SK-N-SH (cell line): Measurements from ENCODE around the gene C12orf56. TPM values are rescaled to one million over a fixed set of nuclear protein-coding genes. Genes with fewer than 3 reads are reported as not detected.

ENCODE experiments used
- CTCF ChIA-PET: fragments of 300-600, 350-600 bp; formaldehyde crosslinking; extraction: SDS; loops from one replicate; lab custom pipeline; 2021; lab: Yijun Ruan, JAX
- POLR2A ChIA-PET: fragments of 350-600 bp; sonication (Branson Sonifier 250); formaldehyde crosslinking; extraction: SDS; loops from one replicate; lab custom pipeline; 2020; ENCODE audit warnings: antibody characterized with exemption, inconsistent platforms; lab: Yijun Ruan, JAX
- DNase-seq: peaks from one replicate; pipeline ENCODE4 v3.0.0; 2012
- H2AFZ ChIP-seq: fragments of 200-600 bp; sonication (generic); 2 replicates; pipeline ENCODE4 v1.8.1; 2016; ENCODE audit warnings: antibody characterized with exemption, mild to moderate bottlenecking, low read depth
- H3F3A ChIP-seq: fragments of 200-600 bp; sonication (generic); replicated peaks from 2 replicates; pipeline ENCODE3; 2016; ENCODE audit warnings: antibody characterized with exemption, mild to moderate bottlenecking; ENCODE audit not compliant: insufficient read depth
- H3K27ac ChIP-seq, 2 experiments: fragments of 200-500 bp in 1 of 2; fragments of 200-600 bp in 1 of 2; sonication (Bioruptor generic) in 1 of 2; sonication (generic), shearing (Covaris generic) in 1 of 2; 2 replicates each; pipeline versions ENCODE4 v1.5.1 to v1.6.1; 2014 to 2016; ENCODE audit warnings: low read depth in 2 of 2, inconsistent platforms in 1 of 2, low read length in 1 of 2, mild to moderate bottlenecking in 1 of 2, mixed read lengths in 1 of 2
- H3K27me3 ChIP-seq: fragments of 200-600 bp; sonication (generic), shearing (Covaris generic); 2 replicates; pipeline ENCODE4 v1.6.1; 2016; ENCODE audit warnings: mixed run types; ENCODE audit not compliant: insufficient read depth
- H3K36me3 ChIP-seq, 2 experiments: fragments of 200-500 bp in 1 of 2; fragments of 200-600 bp in 1 of 2; sonication (Bioruptor generic) in 1 of 2; sonication (generic) in 1 of 2; replicated peaks in 1 of 2; 2 replicates each; pipeline versions ENCODE3 to v1.5.1; 2014 to 2016; ENCODE audit warnings: low read length in 1 of 2, mild to moderate bottlenecking in 1 of 2; ENCODE audit not compliant: insufficient read depth in 2 of 2, control insufficient read depth in 1 of 2
- H3K4me1 ChIP-seq, 2 experiments: fragments of 200-500 bp in 1 of 2; fragments of 200-600 bp in 1 of 2; sonication (Bioruptor generic) in 1 of 2; sonication (generic), shearing (Covaris generic) in 1 of 2; 2 replicates each; pipeline versions ENCODE4 v1.5.1 to v1.6.1; 2014 to 2016; ENCODE audit warnings: low read depth in 1 of 2, low read length in 1 of 2, mixed run types in 1 of 2; ENCODE audit not compliant: insufficient read depth in 2 of 2, control insufficient read depth in 1 of 2
- H3K4me2 ChIP-seq: fragments of 200-600 bp; sonication (generic), shearing (Covaris generic); 2 replicates; pipeline ENCODE4 v1.6.1; 2017; ENCODE audit warnings: mixed run types
- H3K4me3 ChIP-seq, 2 experiments: fragments of 200-500 bp in 1 of 2; fragments of 200-600 bp in 1 of 2; sonication (Bioruptor generic) in 1 of 2; sonication (generic), shearing (Covaris generic) in 1 of 2; 2 replicates each; pipeline versions ENCODE4 v1.5.1 to v1.8.1; 2014 to 2016; ENCODE audit warnings: low read depth in 2 of 2, inconsistent platforms in 1 of 2, low read length in 1 of 2, mild to moderate bottlenecking in 1 of 2, mixed read lengths in 1 of 2, moderate library complexity in 1 of 2
- H3K79me2 ChIP-seq: fragments of 200-600 bp; sonication (generic); 2 replicates; pipeline ENCODE4 v1.8.1; 2017; ENCODE audit warnings: mild to moderate bottlenecking; ENCODE audit not compliant: insufficient read depth
- H3K9ac ChIP-seq: fragments of 200-600 bp; sonication (generic); 2 replicates; pipeline ENCODE4 v1.6.1; 2017; ENCODE audit warnings: mixed run types
- H3K9me2 ChIP-seq: fragments of 200-600 bp; sonication (generic); 2 replicates; pipeline ENCODE4 v1.6.1; 2017; ENCODE audit warnings: mixed run types
- H3K9me3 ChIP-seq: fragments of 200-600 bp; sonication (generic); 2 replicates; pipeline ENCODE4 v1.6.1; 2017; ENCODE audit warnings: mixed run types, mild to moderate bottlenecking, moderate library complexity
- H4K20me1 ChIP-seq: fragments of 200-600 bp; sonication (generic); 2 replicates; pipeline ENCODE4 v1.6.1; 2017; ENCODE audit warnings: mild to moderate bottlenecking, mixed run types; ENCODE audit not compliant: insufficient read depth
- EZH2phosphoT487 ChIP-seq: fragments of 200-600 bp; sonication (generic); IDR thresholded peaks from 2 replicates; pipeline ENCODE4 v1.6.1; 2017; ENCODE audit warnings: low read depth, mixed run types, mild to moderate bottlenecking, antibody characterized with exemption, moderate library complexity, borderline replicate concordance
- FOSL2 ChIP-seq: IDR thresholded peaks from 2 replicates; pipeline ENCODE4 v1.4.0; 2012; ENCODE audit warnings: low read depth, mild to moderate bottlenecking, moderate library complexity, borderline replicate concordance
- FOXJ3 ChIP-seq: sonication (generic); formaldehyde crosslinking; IDR thresholded peaks from 2 replicates; pipeline ENCODE4 v1.5.1; 2020; ENCODE audit warnings: mild to moderate bottlenecking, missing genetic modification reagents
- GABPA ChIP-seq: IDR thresholded peaks from 2 replicates; pipeline ENCODE4 v1.4.0; 2012; ENCODE audit warnings: low read depth, mild to moderate bottlenecking
- IRF3 ChIP-seq: fragments of 150-350 bp; IDR thresholded peaks from 2 replicates; pipeline ENCODE4 v1.6.1; 2016; ENCODE audit warnings: mild to moderate bottlenecking, low read depth, low read length
- JUND ChIP-seq: IDR thresholded peaks from 2 replicates; pipeline ENCODE4 v1.4.0; 2012
- MXI1 ChIP-seq: IDR thresholded peaks from 2 replicates; pipeline ENCODE4 v1.6.1; 2012; ENCODE audit warnings: mild to moderate bottlenecking, low read depth, low read length, improper control_type of control experiment
- NRF1 ChIP-seq: IDR thresholded peaks from 2 replicates; pipeline ENCODE4 v1.6.1; 2012; ENCODE audit warnings: low read depth, mild to moderate bottlenecking, low read length
- RCOR1 ChIP-seq: fragments of 150-350 bp; IDR thresholded peaks from 2 replicates; pipeline ENCODE4 v1.6.1; 2017; ENCODE audit warnings: antibody characterized with exemption, low read length
- RXRA ChIP-seq: IDR thresholded peaks from 2 replicates; pipeline ENCODE4 v1.4.0; 2012; ENCODE audit warnings: low read depth, mild to moderate bottlenecking, borderline replicate concordance
- SMC3 ChIP-seq: IDR thresholded peaks from 2 replicates; pipeline ENCODE4 v1.6.1; 2012; ENCODE audit warnings: low read depth, low read length, improper control_type of control experiment
- TAF1 ChIP-seq: IDR thresholded peaks from 2 replicates; pipeline ENCODE4 v1.6.1; 2012; ENCODE audit warnings: low read depth, mild to moderate bottlenecking, low read length, moderate library complexity, borderline replicate concordance
- USF2 ChIP-seq: fragments of 150-350 bp; IDR thresholded peaks from 2 replicates; pipeline ENCODE4 v1.6.1; 2017; ENCODE audit warnings: antibody characterized with exemption, low read length, low read depth, borderline replicate concordance
- YY1 ChIP-seq: IDR thresholded peaks from 2 replicates; pipeline ENCODE4 v1.4.0; 2012; ENCODE audit warnings: low read depth, mild to moderate bottlenecking
- ZBTB33 ChIP-seq: IDR thresholded peaks from 2 replicates; pipeline ENCODE4 v1.4.0; 2012; ENCODE audit warnings: low read depth, borderline replicate concordance
- whole genome bisulfite sequencing: methylation state at CpG from one replicate; pipeline ENCODE4 v1.1.6; 2017; ENCODE audit warnings: low lambda C conversion rate; 5-methylcytosine and 5-hydroxymethylcytosine counted together
- polyA plus RNA-seq, 3 experiments: library from polyadenylated mRNA; depleted of rRNA; stranded (reverse); fragments of >200 nt; gene quantifications; 2 replicates each; pipeline ENCODE4 v1.2.3, GENCODE V29; 2012

The C12orf56 gene
- polyA plus RNA-seq, 1 of the 3 experiments (the other 2 are of a cell fraction): not detected

GRCh38 chr12:64240781-64241180 is 149.8 kb downstream of the C12orf56 start:
- H3K4me3 ChIP-seq: no peak overlapping the region
- no peak overlapping the region for H3K27ac ChIP-seq
- H4K20me1 ChIP-seq: no peaks in the 10 kb centered on the region
- WGBS: 63% methylated on average over 3 of the region's 3 CpGs
- TF ChIP-seq TAF1 (no peak), USF2 (no peak), FOXJ3 (CRISPR knock-in tag) (no peak), ZBTB33 (no peak), SMC3 (no peak), RCOR1 (no peak), NRF1 (no peak), RXRA (no peak), YY1 (no peak), EZH2phosphoT487 (no peak), MXI1 (no peak), FOSL2 (no peak), IRF3 (no peak), GABPA (no peak), JUND (no peak)
- H3K27me3 ChIP-seq: no peaks in the 10 kb centered on the region
- ChIA-PET POLR2A (no interaction called here), CTCF (interaction anchor here (0.8 to 5.0 kb wide), 6 partner anchors 15 to 438 kb away, joined by 3 to 31 read pairs (median 4); partner anchors contain the start of gene SRGAP1)
- H2AFZ ChIP-seq: no peak overlapping the region
- no peak overlapping the region for H3K4me2 ChIP-seq
- no peaks in the 10 kb centered on the region for H3F3A ChIP-seq
- H3K9me3 ChIP-seq: no peaks in the 10 kb centered on the region
- DNase-seq: no peak
- no peaks in the 10 kb centered on the region for H3K9me2 ChIP-seq
- no peaks in the 10 kb centered on the region for H3K36me3 ChIP-seq
- no peak overlapping the region for H3K9ac ChIP-seq
- peaks cover 0 to 5% of the 10 kb centered on the region in 2 experiments; a peak in 2 of 4 replicates for H3K4me1 ChIP-seq
- H3K79me2 ChIP-seq: no peaks in the 10 kb centered on the region
